ENCODE results near the gene INTS12. TPM values are rescaled to one million over a fixed set of nuclear protein-coding genes. Genes with fewer than 3 reads are reported as not detected.

Gene INTS12
- total RNA-seq, 2 experiments from 2014 or later, result 21.6 to 24.1 TPM

- no peak overlapping the region for H3K27ac Mint-ChIP-seq
- intact Hi-C loops (cut with micrococcal nuclease), result no loop called here
These were observed 37.8 kb downstream of the INTS12 start for GRCh38 chr4:105670684-105671083.

GRCh38 chr4:105666693-105667092 lies 41.8 kb downstream of the INTS12 start:
- Mint-ChIP-seq H3K4me1 (ENCODE audit: low read depth) (no peaks in the 10 kb centered on the region), H3K27me3 (peaks cover 12% of the 10 kb centered on the region), H3K4me3 (no peak overlapping the region), H3K27ac (no peak overlapping the region), H3K9me3 (no peaks in the 10 kb centered on the region), H3K36me3 (ENCODE audit: low read depth) (no peaks in the 10 kb centered on the region)
- TF ChIP-seq CTCF (IDR thresholded peaks at IDR 0.05), result no peak
- DNase-seq, result no peak
- CTCF ChIA-PET, result interaction anchor here (0.8 kb wide), 1 partner anchor 162 kb away, joined by 3 read pairs; no protein-coding TSS in a partner anchor
- no peak for ATAC-seq
- POLR2A ChIA-PET, result no interaction called here
- intact Hi-C loops (cut with micrococcal nuclease), result no loop called here

More at GRCh38 chr4:105670684-105671083, 37.8 kb downstream of the INTS12 start:
- no peaks in the 10 kb centered on the region for H3K36me3 Mint-ChIP-seq (ENCODE audit: low read depth)
- no peak for TF ChIP-seq CTCF (IDR thresholded peaks at IDR 0.05)
- H3K4me1 Mint-ChIP-seq (ENCODE audit: low read depth), result no peaks in the 10 kb centered on the region
- peaks cover 19% of the 10 kb centered on the region for H3K27me3 Mint-ChIP-seq
- ChIA-PET CTCF (no interaction called here), POLR2A (no interaction called here)
- DNase-seq, result no peak
- H3K9me3 Mint-ChIP-seq, result no peaks in the 10 kb centered on the region
- H3K4me3 Mint-ChIP-seq, result no peak overlapping the region
- ATAC-seq, result no peak

- no peaks in the 10 kb centered on the region for H3K9me3 Mint-ChIP-seq
- CTCF ChIA-PET, result no interaction called here
- no peak for TF ChIP-seq CTCF (IDR thresholded peaks at IDR 0.05)
- H3K27me3 Mint-ChIP-seq, result peaks cover 8% of the 10 kb centered on the region
- no peaks in the 10 kb centered on the region for H3K36me3 Mint-ChIP-seq (ENCODE audit: low read depth)
- POLR2A ChIA-PET, result no interaction called here
- H3K4me1 Mint-ChIP-seq (ENCODE audit: low read depth), result no peaks in the 10 kb centered on the region
- ATAC-seq (no peak), DNase-seq (no peak)
- intact Hi-C loops (cut with micrococcal nuclease), result no loop called here
- H3K27ac Mint-ChIP-seq, result no peak overlapping the region
- H3K4me3 Mint-ChIP-seq, result no peak overlapping the region
These were observed 45.4 kb downstream of the INTS12 start for GRCh38 chr4:105662935-105663675.

- Mint-ChIP-seq H3K27me3 (peaks cover 2% of the 10 kb centered on the region), H3K9me3 (no peaks in the 10 kb centered on the region), H3K4me1 (ENCODE audit: low read depth) (no peaks in the 10 kb centered on the region), H3K27ac (no peak overlapping the region), H3K36me3 (ENCODE audit: low read depth) (no peaks in the 10 kb centered on the region), H3K4me3 (no peak overlapping the region)
- no peak for TF ChIP-seq CTCF (IDR thresholded peaks at IDR 0.05)
- ATAC-seq (no peak), DNase-seq (no peak)
- POLR2A ChIA-PET, result no interaction called here
- intact Hi-C loops (cut with micrococcal nuclease), result no loop called here
- CTCF ChIA-PET, result interaction anchor here (1.4 kb wide), 1 partner anchor 10 kb away, joined by 3 read pairs; no protein-coding TSS in a partner anchor
These were observed 47.5 kb downstream of the INTS12 start for GRCh38 chr4:105661028-105661427.

GRCh38 chr4:105659190-105659589 lies 49.3 kb downstream of the INTS12 start:
- CTCF ChIA-PET, result no interaction called here
- no peak for ATAC-seq
- peaks cover under 1% of the 10 kb centered on the region for H3K27me3 Mint-ChIP-seq
- no peak for TF ChIP-seq CTCF (IDR thresholded peaks at IDR 0.05)
- POLR2A ChIA-PET, result no interaction called here
- H3K9me3 Mint-ChIP-seq, result no peaks in the 10 kb centered on the region
- no peaks in the 10 kb centered on the region for H3K36me3 Mint-ChIP-seq (ENCODE audit: low read depth)
- no peak overlapping the region for H3K27ac Mint-ChIP-seq
- intact Hi-C loops (cut with micrococcal nuclease), result no loop called here
- no peak overlapping the region for H3K4me3 Mint-ChIP-seq
- no peak for DNase-seq
- no peaks in the 10 kb centered on the region for H3K4me1 Mint-ChIP-seq (ENCODE audit: low read depth)

Measured in activated CD8-positive, alpha-beta T cell treated with anti-CD3 and anti-CD28 coated beads for 36 hours (primary cell).